ENCODE data around the gene SECISBP2.
"Not testable (repeated sequence)": the region's sequence is repeated elsewhere in the genome, so short reads cannot be mapped to it uniquely, and the experiment has no call there.

- TF ChIP-seq, protein P1, sequence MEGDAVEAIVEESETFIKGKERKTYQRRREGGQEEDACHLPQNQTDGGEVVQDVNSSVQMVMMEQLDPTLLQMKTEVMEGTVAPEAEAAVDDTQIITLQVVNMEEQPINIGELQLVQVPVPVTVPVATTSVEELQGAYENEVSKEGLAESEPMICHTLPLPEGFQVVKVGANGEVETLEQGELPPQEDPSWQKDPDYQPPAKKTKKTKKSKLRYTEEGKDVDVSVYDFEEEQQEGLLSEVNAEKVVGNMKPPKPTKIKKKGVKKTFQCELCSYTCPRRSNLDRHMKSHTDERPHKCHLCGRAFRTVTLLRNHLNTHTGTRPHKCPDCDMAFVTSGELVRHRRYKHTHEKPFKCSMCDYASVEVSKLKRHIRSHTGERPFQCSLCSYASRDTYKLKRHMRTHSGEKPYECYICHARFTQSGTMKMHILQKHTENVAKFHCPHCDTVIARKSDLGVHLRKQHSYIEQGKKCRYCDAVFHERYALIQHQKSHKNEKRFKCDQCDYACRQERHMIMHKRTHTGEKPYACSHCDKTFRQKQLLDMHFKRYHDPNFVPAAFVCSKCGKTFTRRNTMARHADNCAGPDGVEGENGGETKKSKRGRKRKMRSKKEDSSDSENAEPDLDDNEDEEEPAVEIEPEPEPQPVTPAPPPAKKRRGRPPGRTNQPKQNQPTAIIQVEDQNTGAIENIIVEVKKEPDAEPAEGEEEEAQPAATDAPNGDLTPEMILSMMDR (IDR thresholded peaks at IDR 0.05): not testable (repeated sequence)
- TF ChIP-seq POLR2A (IDR thresholded peaks at IDR 0.05): not testable (repeated sequence)
Observed at GRCh38 chr9:89371791-89372190, 53.5 kb downstream of the SECISBP2 start.

Measured in Peyer's patch (tissue), 4 donors.